Keratinocyte (primary cell): Measurements from ENCODE around the gene CCDC71. TPM values are rescaled to one million over a fixed set of nuclear protein-coding genes. Genes with fewer than 3 reads are reported as not detected.
A peak's percentile ranks its signal among the peaks of the same experiment; 100 is the strongest.

Experiments used
- DNase-seq: peaks from one replicate; pipeline ENCODE4 v3.0.0-alpha.2; 2011; ENCODE audit warnings: low read depth, missing footprints, low spot score
- FAIRE-seq: peaks from 2 replicates; lab custom pipeline; 2011; peaks lifted over from hg19 to GRCh38; lab: Jason Lieb, UNC
- H2AFZ ChIP-seq: 2 replicates; pipeline ENCODE4 v1.6.0; 2012; ENCODE audit warnings: low read length, control low read depth, inconsistent platforms; ENCODE audit not compliant: control insufficient read depth
- H3K27ac ChIP-seq: 2 replicates; pipeline ENCODE4 v1.5.1; 2011; ENCODE audit warnings: low read length; ENCODE audit not compliant: control insufficient read depth, insufficient read depth
- H3K27me3 ChIP-seq: 3 replicates; pipeline ENCODE4 v1.6.0; 2011; ENCODE audit warnings: low read length; ENCODE audit not compliant: control insufficient read depth, insufficient read depth; ENCODE audit errors: extremely low read depth
- H3K36me3 ChIP-seq, 2 experiments: 2 replicates in 1 of 2; 3 replicates in 1 of 2; pipeline ENCODE4 v1.5.1; 2011; ENCODE audit warnings: low read length in 2 of 2, mild to moderate bottlenecking in 1 of 2; ENCODE audit not compliant: control insufficient read depth in 2 of 2, insufficient read depth in 2 of 2; ENCODE audit errors: extremely low read depth in 1 of 2
- H3K4me1 ChIP-seq: 3 replicates; pipeline ENCODE4 v1.5.1; 2011; ENCODE audit warnings: low read length; ENCODE audit not compliant: control insufficient read depth, insufficient read depth; ENCODE audit errors: extremely low read depth
- H3K4me2 ChIP-seq: 3 replicates; pipeline ENCODE4 v1.6.0; 2011; ENCODE audit warnings: low read depth, low read length; ENCODE audit not compliant: control insufficient read depth, insufficient read depth; ENCODE audit errors: extremely low read depth
- H3K4me3 ChIP-seq, 3 experiments: fragments of 200-600 bp in 1 of 3; sonication (generic) in 1 of 3; 2 replicates in 2 of 3; 3 replicates in 1 of 3; pipeline ENCODE4 v1.5.1; 2011 to 2016; ENCODE audit warnings: low read length in 3 of 3, mild to moderate bottlenecking in 3 of 3, control low read depth in 2 of 3, inconsistent platforms in 1 of 3, low read depth in 1 of 3, mixed read lengths in 1 of 3, mixed run types in 1 of 3, moderate library complexity in 1 of 3; ENCODE audit not compliant: control insufficient read depth in 2 of 3, insufficient read depth in 2 of 3; ENCODE audit errors: extremely low read depth in 1 of 3
- H3K79me2 ChIP-seq: 2 replicates; pipeline ENCODE4 v1.6.0; 2012; ENCODE audit warnings: low read length; ENCODE audit not compliant: control insufficient read depth, insufficient read depth
- H3K9ac ChIP-seq: 3 replicates; pipeline ENCODE4 v1.6.0; 2011; ENCODE audit warnings: low read length; ENCODE audit not compliant: control insufficient read depth, insufficient read depth; ENCODE audit errors: extremely low read depth
- H3K9me1 ChIP-seq: 3 replicates; pipeline ENCODE4 v1.6.0; 2011; ENCODE audit warnings: low read length; ENCODE audit not compliant: control insufficient read depth, insufficient read depth; ENCODE audit errors: extremely low read depth
- H3K9me3 ChIP-seq: 2 replicates; pipeline ENCODE4 v1.5.1; 2012; ENCODE audit warnings: low read depth, low read length; ENCODE audit not compliant: control insufficient read depth
- H4K20me1 ChIP-seq: 3 replicates; pipeline ENCODE4 v1.6.0; 2011; ENCODE audit warnings: low read length; ENCODE audit not compliant: control insufficient read depth, insufficient read depth; ENCODE audit errors: extremely low read depth
- CTCF ChIP-seq, 3 experiments: IDR thresholded peaks in 1 of 3; conservative IDR thresholded peaks in 1 of 3; optimal IDR thresholded peaks in 1 of 3; 2 replicates in 2 of 3; 3 replicates in 1 of 3; pipeline versions ENCODE3 to v1.5.1; 2011; ENCODE audit warnings: low read length in 3 of 3, mild to moderate bottlenecking in 3 of 3, moderate library complexity in 2 of 3, control low read depth in 1 of 3, inconsistent platforms in 1 of 3; ENCODE audit not compliant: insufficient read depth in 2 of 3; ENCODE audit errors: extremely low read depth in 1 of 3
- EZH2 ChIP-seq: IDR thresholded peaks from one replicate; pipeline ENCODE4 v1.6.1; 2012; ENCODE audit warnings: inconsistent platforms, mild to moderate bottlenecking, low read length, moderate library complexity
- dilution Hi-C: fragments of 300-500 bp; cut with MboI; formaldehyde crosslinking; loops from one replicate; pipeline ENCODE4 v1.7.0; 2020; ENCODE audit warnings: low sequenced_read_pairs; ENCODE audit not compliant: extremely low pct_ligation_motif_present
- polyA minus RNA-seq, 3 experiments: library from RNA; depleted of rRNA, polyadenylated mRNA; stranded (reverse); fragments of >200 nt; gene quantifications; 1 replicate in 1 of 3; 2 replicates in 1 of 3; 3 replicates in 1 of 3; pipeline ENCODE4 v1.2.3, GENCODE V29; 2011
- polyA plus RNA-seq, 5 experiments: library from polyadenylated mRNA; depleted of rRNA in 3 of 5; stranded (reverse) in 3 of 5; stranded (forward) in 1 of 5; unstranded in 1 of 5; fragments of >200 nt; gene quantifications; 1 replicate in 1 of 5; 2 replicates in 3 of 5; 3 replicates in 1 of 5; pipeline versions ENCODE4 v1.2.1 to v1.2.3, GENCODE V29; 2011 to 2012; ENCODE audit warnings: missing spikeins in 2 of 5, low read depth in 1 of 5, low replicate concordance in 1 of 5

The CCDC71 gene
- polyA plus RNA-seq (18.8 to 27.7 TPM (median 21.5 TPM) in 3 replicates), polyA minus RNA-seq (26.8 to 56.8 TPM (median 37.7 TPM) in 3 replicates)
- polyA plus RNA-seq (2011; ENCODE audit: low read depth), result 7.0 TPM
- 16.3 and 24.8 TPM in 2 replicates for polyA plus RNA-seq (2011; cell fraction: cytosol; rRNA removed)
- polyA plus RNA-seq (2011; cell fraction: nucleus; rRNA removed), result 19.9 and 22.3 TPM in 2 replicates
- polyA plus RNA-seq (2012; ENCODE audit: low replicate concordance), result 6.8 and 23.1 TPM in 2 replicates
- 30.9 TPM for polyA minus RNA-seq (2011; cell fraction: cytosol; rRNA and poly(A)+ RNA removed)
- polyA minus RNA-seq (2011; cell fraction: nucleus; rRNA and poly(A)+ RNA removed), result 16.5 and 17.5 TPM in 2 replicates

DNA sequence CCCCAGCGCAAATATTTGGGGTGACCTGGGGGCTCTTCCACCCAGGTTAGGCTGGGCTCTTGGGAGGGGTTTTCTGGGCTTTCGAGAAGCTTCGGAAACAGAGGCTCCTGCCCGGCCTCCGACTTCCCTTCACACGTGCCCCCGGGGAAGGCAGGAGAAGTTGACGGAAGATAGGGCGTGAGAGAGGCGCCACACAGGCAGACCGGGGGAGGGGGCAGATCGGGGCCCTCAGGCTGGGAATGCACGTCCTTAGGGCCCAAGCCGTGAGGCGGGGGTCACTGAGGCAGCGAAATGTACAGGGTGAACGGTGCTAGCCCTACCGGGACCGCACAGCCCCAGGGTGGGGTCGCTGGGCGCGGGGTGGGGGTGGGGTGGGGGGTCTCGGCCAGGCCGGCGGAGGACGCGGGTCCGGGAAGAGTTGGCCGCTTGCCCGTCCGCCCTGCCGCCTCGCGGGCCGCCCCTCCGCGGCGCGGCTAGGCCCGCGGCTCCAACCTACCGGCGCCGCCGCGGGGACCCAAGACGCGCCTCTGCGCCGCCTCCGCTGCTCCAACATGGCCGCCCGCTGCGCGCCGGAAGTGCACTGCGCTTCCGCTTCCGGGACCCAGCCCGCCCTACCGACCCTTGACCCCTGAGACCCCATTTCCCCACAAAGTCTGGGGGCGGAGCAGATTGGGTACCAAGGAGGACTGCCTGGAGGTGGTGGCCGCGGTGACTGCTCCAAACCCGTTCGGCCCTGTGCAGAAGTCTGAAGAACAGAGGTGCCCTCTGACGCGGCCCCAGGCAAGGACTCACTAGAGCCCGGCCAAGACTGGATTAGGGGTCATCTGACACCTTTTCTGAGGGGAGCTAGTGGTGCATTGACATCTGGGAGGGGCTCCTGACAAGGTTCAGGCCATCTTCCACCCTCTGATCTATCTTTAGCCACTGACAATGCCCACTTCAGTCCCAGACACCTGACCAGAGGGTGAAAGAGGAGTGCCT is at the start of gene CCDC71:
Gene CCDC71, minus strand, starts transcription at position 561 of the 981 bp plus-strand sequence. CDS start 2,123 bp downstream, outside the sequence.
- Histone ChIP-seq H3K9me1 (no peaks in the 10 kb centered on the region), H2AFZ (peak within 1 kb of the TSS; percentile 98), H3K27me3 (no peaks in the 10 kb centered on the region), H3K4me2 (peak within 1 kb of the TSS; percentile 89), H4K20me1 (no peaks in the 10 kb centered on the region), H3K4me3 (peak within 1 kb of the TSS; percentile 83 to 97 (median 95)), H3K9ac (peak within 1 kb of the TSS; percentile 90), H3K36me3 (peaks cover 12 to 20% of the 10 kb centered on the region in 2 experiments), H3K27ac (peak within 1 kb of the TSS; percentile 63), H3K4me1 (peaks cover 15% of the 10 kb centered on the region), H3K79me2 (peaks cover 29% of the 10 kb centered on the region), H3K9me3 (no peaks in the 10 kb centered on the region)
- no peak for DNase-seq
- TF ChIP-seq CTCF (optimal IDR thresholded peaks at IDR 0.05 in 1 of 3, IDR thresholded peaks at IDR 0.05 in 1 of 3, conservative IDR thresholded peaks at IDR 0.05 in 1 of 3; ENCODE audit: extremely low read depth in 1 of 3, insufficient read depth in 2 of 3, low read length in 3 of 3) (no peak), EZH2 (no peak)
- no peak for FAIRE-seq
- dilution Hi-C loops, result no loop called here

GRCh38 chr3:49213998-49214397 is 47.9 kb upstream of the CCDC71 start:
- Histone ChIP-seq H3K9ac (no peak overlapping the region), H3K27me3 (no peaks in the 10 kb centered on the region), H3K79me2 (no peaks in the 10 kb centered on the region), H4K20me1 (no peaks in the 10 kb centered on the region), H3K36me3 (no peaks in the 10 kb centered on the region), H2AFZ (no peak overlapping the region), H3K9me3 (peaks cover under 1% of the 10 kb centered on the region), H3K9me1 (no peaks in the 10 kb centered on the region), H3K4me1 (peaks cover 7% of the 10 kb centered on the region), H3K4me3 (no peak overlapping the region), H3K4me2 (no peak overlapping the region), H3K27ac (no peak overlapping the region)
- FAIRE-seq (no peak), DNase-seq (no peak)
- dilution Hi-C loops, result no loop called here
- TF ChIP-seq CTCF (optimal IDR thresholded peaks at IDR 0.05 in 1 of 3, IDR thresholded peaks at IDR 0.05 in 1 of 3, conservative IDR thresholded peaks at IDR 0.05 in 1 of 3; ENCODE audit: extremely low read depth in 1 of 3, insufficient read depth in 2 of 3, low read length in 3 of 3), result no peak
- no peak for TF ChIP-seq EZH2
